Lower leg skin (tissue), 3 donors: ENCODE results near the gene NEGR1.

Experiments used
- POLR2A ChIP-seq, 2 donors: fragments of 450-650 bp; IDR thresholded peaks; one replicate each; pipeline ENCODE4 v1.6.1; 2016 to 2017; ENCODE audit warnings: antibody characterized with exemption in 2 of 2, mild to moderate bottlenecking in 1 of 2, moderate library complexity in 1 of 2
- TF ChIP-seq, protein P1 (sequence below), 3 donors: fragments of 450-650 bp; IDR thresholded peaks; one replicate each; pipeline ENCODE4 v1.5.1; 2016; ENCODE audit warnings: antibody characterized with exemption in 3 of 3, mild to moderate bottlenecking in 3 of 3, moderate library complexity in 2 of 3

DNA sequence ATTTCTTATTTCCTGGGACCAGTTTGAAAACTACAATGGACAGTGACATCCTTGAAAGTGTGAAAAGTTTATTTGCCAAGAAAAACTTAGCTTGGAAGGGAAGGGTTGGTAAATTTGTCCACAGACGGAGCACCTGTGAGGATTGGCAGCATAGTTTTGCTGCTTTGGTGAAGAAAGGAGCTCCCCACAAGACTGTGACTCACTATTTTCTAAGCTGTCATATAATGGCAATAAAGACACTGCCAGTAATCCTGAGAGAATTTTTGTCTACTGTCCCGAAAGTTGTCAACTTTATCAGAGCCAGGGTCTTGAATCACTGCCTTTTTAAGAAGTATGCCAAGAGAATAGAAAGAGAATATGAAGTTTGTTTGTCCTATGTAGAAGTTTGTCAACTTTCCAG lies 230.8 kb downstream of the NEGR1 start:
- TF ChIP-seq, protein P1, sequence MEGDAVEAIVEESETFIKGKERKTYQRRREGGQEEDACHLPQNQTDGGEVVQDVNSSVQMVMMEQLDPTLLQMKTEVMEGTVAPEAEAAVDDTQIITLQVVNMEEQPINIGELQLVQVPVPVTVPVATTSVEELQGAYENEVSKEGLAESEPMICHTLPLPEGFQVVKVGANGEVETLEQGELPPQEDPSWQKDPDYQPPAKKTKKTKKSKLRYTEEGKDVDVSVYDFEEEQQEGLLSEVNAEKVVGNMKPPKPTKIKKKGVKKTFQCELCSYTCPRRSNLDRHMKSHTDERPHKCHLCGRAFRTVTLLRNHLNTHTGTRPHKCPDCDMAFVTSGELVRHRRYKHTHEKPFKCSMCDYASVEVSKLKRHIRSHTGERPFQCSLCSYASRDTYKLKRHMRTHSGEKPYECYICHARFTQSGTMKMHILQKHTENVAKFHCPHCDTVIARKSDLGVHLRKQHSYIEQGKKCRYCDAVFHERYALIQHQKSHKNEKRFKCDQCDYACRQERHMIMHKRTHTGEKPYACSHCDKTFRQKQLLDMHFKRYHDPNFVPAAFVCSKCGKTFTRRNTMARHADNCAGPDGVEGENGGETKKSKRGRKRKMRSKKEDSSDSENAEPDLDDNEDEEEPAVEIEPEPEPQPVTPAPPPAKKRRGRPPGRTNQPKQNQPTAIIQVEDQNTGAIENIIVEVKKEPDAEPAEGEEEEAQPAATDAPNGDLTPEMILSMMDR (IDR thresholded peaks at IDR 0.05), result no peak
- no peak for TF ChIP-seq POLR2A (IDR thresholded peaks at IDR 0.05)
